Loucy (cell line): ENCODE data around the gene CDK5.

Experiments used
- EZH2phosphoT487 ChIP-seq: fragments of 200-600 bp; IDR thresholded peaks from 2 replicates; pipeline ENCODE4 v1.6.1; 2018; ENCODE audit warnings: antibody characterized with exemption, mild to moderate bottlenecking, moderate library complexity, borderline replicate concordance
- TF ChIP-seq, protein P1 (sequence below): fragments of 200-600 bp; sonication (generic); conservative IDR thresholded peaks from 2 replicates; pipeline ENCODE4 v1.5.1; 2014; ENCODE audit warnings: mild to moderate bottlenecking, antibody characterized with exemption, low read length

DNA sequence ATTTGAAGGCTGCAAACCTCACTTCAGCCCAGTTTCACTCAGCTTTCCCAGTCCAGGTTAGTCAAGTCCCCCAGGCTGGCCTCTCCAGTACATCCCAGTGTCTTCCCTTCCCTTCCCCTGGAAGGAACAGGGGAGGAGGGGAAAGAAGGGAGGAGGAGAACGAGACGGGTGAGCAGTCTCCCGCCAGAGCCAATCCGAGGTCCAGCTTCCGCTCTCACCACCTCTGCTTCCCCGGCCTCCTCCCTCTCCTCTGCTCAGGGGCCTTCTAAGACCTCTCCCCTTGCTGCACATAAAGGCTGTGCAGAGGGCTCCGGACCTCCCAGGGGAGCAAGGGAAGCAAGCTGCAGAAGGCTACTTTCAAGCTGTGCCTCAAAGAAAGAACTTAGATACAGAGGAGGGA, 37.5 kb downstream of the CDK5 start:
- TF ChIP-seq, protein P1, sequence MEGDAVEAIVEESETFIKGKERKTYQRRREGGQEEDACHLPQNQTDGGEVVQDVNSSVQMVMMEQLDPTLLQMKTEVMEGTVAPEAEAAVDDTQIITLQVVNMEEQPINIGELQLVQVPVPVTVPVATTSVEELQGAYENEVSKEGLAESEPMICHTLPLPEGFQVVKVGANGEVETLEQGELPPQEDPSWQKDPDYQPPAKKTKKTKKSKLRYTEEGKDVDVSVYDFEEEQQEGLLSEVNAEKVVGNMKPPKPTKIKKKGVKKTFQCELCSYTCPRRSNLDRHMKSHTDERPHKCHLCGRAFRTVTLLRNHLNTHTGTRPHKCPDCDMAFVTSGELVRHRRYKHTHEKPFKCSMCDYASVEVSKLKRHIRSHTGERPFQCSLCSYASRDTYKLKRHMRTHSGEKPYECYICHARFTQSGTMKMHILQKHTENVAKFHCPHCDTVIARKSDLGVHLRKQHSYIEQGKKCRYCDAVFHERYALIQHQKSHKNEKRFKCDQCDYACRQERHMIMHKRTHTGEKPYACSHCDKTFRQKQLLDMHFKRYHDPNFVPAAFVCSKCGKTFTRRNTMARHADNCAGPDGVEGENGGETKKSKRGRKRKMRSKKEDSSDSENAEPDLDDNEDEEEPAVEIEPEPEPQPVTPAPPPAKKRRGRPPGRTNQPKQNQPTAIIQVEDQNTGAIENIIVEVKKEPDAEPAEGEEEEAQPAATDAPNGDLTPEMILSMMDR = no peak
- no peak for TF ChIP-seq EZH2phosphoT487
